ENCODE data around the gene PKMYT1. TPM values are rescaled to one million over a fixed set of nuclear protein-coding genes. Genes with fewer than 3 reads are reported as not detected.

PKMYT1 gene
- total and polyA plus RNA-seq, 2 experiments from 2014 or later: 90.9 to 100 TPM

DNA sequence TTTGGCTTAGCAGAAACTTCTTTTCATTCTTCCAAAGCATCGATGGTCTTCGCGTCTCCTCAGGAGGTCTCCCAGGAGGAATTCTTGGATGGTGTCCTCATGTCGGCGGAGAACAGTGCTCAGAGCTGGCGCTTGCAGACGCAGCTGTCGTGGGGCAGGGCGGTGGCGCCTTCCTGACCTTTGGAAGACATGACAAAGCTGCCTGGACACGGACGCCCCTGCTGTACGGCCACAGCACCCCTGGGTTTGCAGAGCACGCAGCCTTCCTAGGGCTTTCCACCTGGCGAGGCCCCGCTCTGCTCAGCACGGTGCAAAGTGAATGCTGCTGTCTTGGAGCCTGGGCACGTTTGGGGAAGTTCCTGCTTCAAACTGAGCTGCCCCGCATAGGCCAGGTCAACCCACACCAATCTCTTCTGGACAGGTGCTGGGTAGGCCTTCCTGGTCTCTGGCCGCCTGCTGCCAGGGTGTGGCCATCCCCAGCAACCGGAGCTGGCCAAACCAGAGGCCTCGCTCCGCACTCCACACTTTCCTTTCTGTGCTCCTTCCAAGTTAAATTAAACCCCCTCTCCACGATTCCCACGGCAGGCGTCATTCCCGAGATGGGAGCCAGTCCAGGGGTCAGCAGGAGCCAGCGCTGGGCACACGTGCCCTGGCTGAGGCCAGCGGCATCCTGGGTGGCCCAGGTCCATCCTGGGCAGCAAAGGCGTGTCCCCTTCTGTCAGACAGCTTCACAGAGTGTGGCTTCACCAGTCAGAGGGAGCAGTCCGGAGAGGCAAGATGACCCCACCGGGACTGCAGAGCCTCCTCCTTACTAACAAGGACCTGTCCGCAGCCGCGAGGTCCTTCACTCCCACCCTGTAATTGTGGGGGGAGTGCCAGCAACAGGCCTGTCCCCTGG, 31.2 kb downstream of the PKMYT1 start:
- no peaks in the 10 kb centered on the region for H4K20me1 ChIP-seq (replicated peaks; ENCODE audit: insufficient read depth)
- H3F3A ChIP-seq (replicated peaks; ENCODE audit: low read depth): no peaks in the 10 kb centered on the region
- H3K4me2 ChIP-seq: no peak overlapping the region
- H3K36me3 ChIP-seq (ENCODE audit: insufficient read depth): no peaks in the 10 kb centered on the region
- DNase-seq (ENCODE audit: low spot score) (no peak), ATAC-seq (no peak)
- no peak for TF ChIP-seq STAT1 (IDR thresholded peaks at IDR 0.05; ENCODE audit: unreplicated experiment)
- TF ChIP-seq CREB1 (CRISPR knock-in tag; IDR thresholded peaks at IDR 0.05; ENCODE audit: low read depth): no peak
- TF ChIP-seq EZH2phosphoT487 (IDR thresholded peaks at IDR 0.05; ENCODE audit: unreplicated experiment): no peak
- TF ChIP-seq CTCF (conservative IDR thresholded peaks at IDR 0.05; ENCODE audit: low read depth in 2 of 2): no peak
- TF ChIP-seq POLR2AphosphoS5 (IDR thresholded peaks at IDR 0.05; ENCODE audit: low read depth): no peak
- TF ChIP-seq ETS1 (IDR thresholded peaks at IDR 0.05): no peak
- TF ChIP-seq NANOG (IDR thresholded peaks at IDR 0.05; ENCODE audit: borderline replicate concordance): no peak
- Mint-ChIP-seq H3K4me3 (no peak overlapping the region), H3K9me3 (no peaks in the 10 kb centered on the region; the same call in 2 of the 3 replicates), H3K36me3 (ENCODE audit: low read depth) (peaks cover 10% of the 10 kb centered on the region; the same call in 1 of the 3 replicates), H3K27ac (no peak overlapping the region), H3K27me3 (ENCODE audit: insufficient read depth, low read depth, poor library complexity) (peaks cover 5% of the 10 kb centered on the region), H3K4me1 (peaks cover under 1% of the 10 kb centered on the region; the same call in 2 of the 3 replicates)
- no peak overlapping the region for H2AFZ ChIP-seq
- no peak overlapping the region for H3K4me3 ChIP-seq
- H3K9me2 ChIP-seq (ENCODE audit: insufficient read depth): no peaks in the 10 kb centered on the region
- no peak overlapping the region for H3K27ac ChIP-seq (ENCODE audit: low read depth)
- no peaks in the 10 kb centered on the region for H3K4me1 ChIP-seq (ENCODE audit: insufficient read depth)
- no peaks in the 10 kb centered on the region for H3K79me2 ChIP-seq (replicated peaks; ENCODE audit: insufficient read depth)
- H3K27me3 ChIP-seq (ENCODE audit: insufficient read depth): no peaks in the 10 kb centered on the region

GRCh38 chr16:2946649-2947048, 33.6 kb downstream of the PKMYT1 start:
- Histone ChIP-seq H2AFZ (no peak overlapping the region), H3K4me2 (no peak overlapping the region), H3K4me1 (ENCODE audit: insufficient read depth) (no peaks in the 10 kb centered on the region), H4K20me1 (replicated peaks; ENCODE audit: insufficient read depth) (no peaks in the 10 kb centered on the region), H3K9me2 (ENCODE audit: insufficient read depth) (no peaks in the 10 kb centered on the region), H3F3A (replicated peaks; ENCODE audit: low read depth) (no peaks in the 10 kb centered on the region), H3K4me3 (no peak overlapping the region), H3K27me3 (ENCODE audit: insufficient read depth) (no peaks in the 10 kb centered on the region), H3K27ac (ENCODE audit: low read depth) (no peak overlapping the region), H3K79me2 (replicated peaks; ENCODE audit: insufficient read depth) (no peaks in the 10 kb centered on the region), H3K36me3 (ENCODE audit: insufficient read depth) (no peaks in the 10 kb centered on the region)
- Mint-ChIP-seq H3K9me3 (no peaks in the 10 kb centered on the region; the same call in 2 of the 3 replicates), H3K4me1 (no peaks in the 10 kb centered on the region), H3K4me3 (no peak overlapping the region), H3K36me3 (ENCODE audit: low read depth) (peaks cover 10% of the 10 kb centered on the region; the same call in 1 of the 3 replicates), H3K27me3 (ENCODE audit: insufficient read depth, low read depth, poor library complexity) (peaks cover 2% of the 10 kb centered on the region), H3K27ac (no peak overlapping the region)
- DNase-seq (ENCODE audit: low spot score) (no peak), ATAC-seq (no peak)
- TF ChIP-seq ZNF114 (CRISPR knock-in tag; IDR thresholded peaks at IDR 0.05) (no peak), POLR2AphosphoS5 (IDR thresholded peaks at IDR 0.05; ENCODE audit: low read depth) (no peak), JUNB (IDR thresholded peaks at IDR 0.05; ENCODE audit: unreplicated experiment) (no peak), ZNF462 (CRISPR knock-in tag; IDR thresholded peaks at IDR 0.05) (no peak), ZNF331 (CRISPR knock-in tag; IDR thresholded peaks at IDR 0.05; ENCODE audit: low read depth) (no peak), STAT1 (IDR thresholded peaks at IDR 0.05; ENCODE audit: unreplicated experiment) (no peak), NANOG (IDR thresholded peaks at IDR 0.05; ENCODE audit: borderline replicate concordance) (no peak), CREB1 (CRISPR knock-in tag; IDR thresholded peaks at IDR 0.05; ENCODE audit: low read depth) (no peak)

Data from GM23338 (cell line).